ENCODE results near the gene KRTDAP.

The KRTDAP gene

GRCh38 chr19:35521124-35521743 lies 31.0 kb upstream of the KRTDAP start:
- peaks cover 2% of the 10 kb centered on the region for H3K4me1 Mint-ChIP-seq (ENCODE audit: low read depth)
- no peaks in the 10 kb centered on the region for H3K36me3 Mint-ChIP-seq (ENCODE audit: low read depth)
- H3K27me3 Mint-ChIP-seq (ENCODE audit: low read depth) = no peaks in the 10 kb centered on the region
- H3K9me3 Mint-ChIP-seq = no peaks in the 10 kb centered on the region
- H3K4me3 Mint-ChIP-seq = no peak overlapping the region
- no peak overlapping the region for H3K27ac Mint-ChIP-seq
- DNase-seq (ENCODE audit: low spot score) = no peak

GRCh38 chr19:35519291-35519690 lies 29.0 kb upstream of the KRTDAP start:
- Mint-ChIP-seq H3K27me3 (ENCODE audit: low read depth) (no peaks in the 10 kb centered on the region), H3K9me3 (no peaks in the 10 kb centered on the region), H3K4me1 (ENCODE audit: low read depth) (no peaks in the 10 kb centered on the region), H3K4me3 (no peak overlapping the region), H3K27ac (no peak overlapping the region), H3K36me3 (ENCODE audit: low read depth) (no peaks in the 10 kb centered on the region)
- DNase-seq (ENCODE audit: low spot score) = no peak

GRCh38 chr19:35518313-35518712 lies 28.0 kb upstream of the KRTDAP start:
- Mint-ChIP-seq H3K4me1 (ENCODE audit: low read depth) (no peaks in the 10 kb centered on the region), H3K4me3 (no peak overlapping the region), H3K9me3 (no peaks in the 10 kb centered on the region), H3K27ac (no peak overlapping the region), H3K36me3 (ENCODE audit: low read depth) (no peaks in the 10 kb centered on the region), H3K27me3 (ENCODE audit: low read depth) (no peaks in the 10 kb centered on the region)
- DNase-seq (ENCODE audit: low spot score) = no peak

GRCh38 chr19:35517342-35517741 lies 27.1 kb upstream of the KRTDAP start:
- Mint-ChIP-seq H3K27me3 (ENCODE audit: low read depth) (peaks cover 5% of the 10 kb centered on the region), H3K4me1 (ENCODE audit: low read depth) (no peaks in the 10 kb centered on the region), H3K9me3 (no peaks in the 10 kb centered on the region), H3K4me3 (no peak overlapping the region), H3K36me3 (ENCODE audit: low read depth) (no peaks in the 10 kb centered on the region), H3K27ac (no peak overlapping the region)
- no peak for DNase-seq (ENCODE audit: low spot score)

- Mint-ChIP-seq H3K9me3 (no peaks in the 10 kb centered on the region), H3K27me3 (ENCODE audit: low read depth) (peaks cover 13% of the 10 kb centered on the region), H3K27ac (no peak overlapping the region), H3K4me1 (ENCODE audit: low read depth) (no peaks in the 10 kb centered on the region), H3K36me3 (ENCODE audit: low read depth) (no peaks in the 10 kb centered on the region), H3K4me3 (no peak overlapping the region)
- no peak for DNase-seq (ENCODE audit: low spot score)
Measured at GRCh38 chr19:35516310-35516709, 26.0 kb upstream of the KRTDAP start.

- H3K4me1 Mint-ChIP-seq (ENCODE audit: low read depth) = peaks cover 6% of the 10 kb centered on the region
- no peak for DNase-seq (ENCODE audit: low spot score)
- H3K4me3 Mint-ChIP-seq = no peak overlapping the region
- no peaks in the 10 kb centered on the region for H3K9me3 Mint-ChIP-seq
- H3K36me3 Mint-ChIP-seq (ENCODE audit: low read depth) = no peaks in the 10 kb centered on the region
- H3K27ac Mint-ChIP-seq = no peak overlapping the region
- peaks cover 29% of the 10 kb centered on the region for H3K27me3 Mint-ChIP-seq (ENCODE audit: low read depth)
Measured at GRCh38 chr19:35514282-35514809, 24.1 kb upstream of the KRTDAP start.

- Mint-ChIP-seq H3K27ac (no peak within 1 kb of the TSS), H3K4me3 (no peak within 1 kb of the TSS), H3K27me3 (ENCODE audit: low read depth) (peaks cover 33% of the 10 kb centered on the region), H3K36me3 (ENCODE audit: low read depth) (no peaks in the 10 kb centered on the region), H3K4me1 (ENCODE audit: low read depth) (peaks cover 8% of the 10 kb centered on the region), H3K9me3 (no peaks in the 10 kb centered on the region)
- no peak for DNase-seq (ENCODE audit: low spot score)
Measured at GRCh38 chr19:35513628-35514281, 23.5 kb upstream of the KRTDAP start, which contains the start of gene DMKN. Gene DMKN, minus strand, starts transcription at chr19:35513649. Its CDS starts 174 bp downstream, at chr19:35513475.

- Mint-ChIP-seq H3K27me3 (ENCODE audit: low read depth) (peaks cover 40% of the 10 kb centered on the region), H3K36me3 (ENCODE audit: low read depth) (no peaks in the 10 kb centered on the region), H3K9me3 (no peaks in the 10 kb centered on the region), H3K4me1 (ENCODE audit: low read depth) (peaks cover 8% of the 10 kb centered on the region), H3K4me3 (no peak overlapping the region), H3K27ac (no peak overlapping the region)
- no peak for DNase-seq (ENCODE audit: low spot score)
Measured at GRCh38 chr19:35512831-35513627, 22.8 kb upstream of the KRTDAP start.

GRCh38 chr19:35511337-35511736 lies 21.1 kb upstream of the KRTDAP start:
- Mint-ChIP-seq H3K4me1 (ENCODE audit: low read depth) (peaks cover 8% of the 10 kb centered on the region), H3K4me3 (no peak overlapping the region), H3K27me3 (ENCODE audit: low read depth) (peaks cover 52% of the 10 kb centered on the region), H3K27ac (no peak overlapping the region), H3K9me3 (no peaks in the 10 kb centered on the region), H3K36me3 (ENCODE audit: low read depth) (no peaks in the 10 kb centered on the region)
- DNase-seq (ENCODE audit: low spot score) = no peak

- no peaks in the 10 kb centered on the region for H3K9me3 Mint-ChIP-seq
- no peak overlapping the region for H3K4me3 Mint-ChIP-seq
- no peak overlapping the region for H3K27ac Mint-ChIP-seq
- H3K27me3 Mint-ChIP-seq (ENCODE audit: low read depth) = peaks cover 57% of the 10 kb centered on the region
- DNase-seq (ENCODE audit: low spot score) = no peak
- no peaks in the 10 kb centered on the region for H3K36me3 Mint-ChIP-seq (ENCODE audit: low read depth)
- peaks cover 8% of the 10 kb centered on the region for H3K4me1 Mint-ChIP-seq (ENCODE audit: low read depth)
Measured at GRCh38 chr19:35510626-35510964, 20.3 kb upstream of the KRTDAP start.

GRCh38 chr19:35509861-35510625 lies 19.8 kb upstream of the KRTDAP start:
- Mint-ChIP-seq H3K36me3 (ENCODE audit: low read depth) (no peaks in the 10 kb centered on the region), H3K9me3 (no peaks in the 10 kb centered on the region), H3K27me3 (ENCODE audit: low read depth) (peaks cover 61% of the 10 kb centered on the region), H3K4me1 (ENCODE audit: low read depth) (peaks cover 8% of the 10 kb centered on the region), H3K4me3 (peak overlapping the region; percentile 54), H3K27ac (no peak overlapping the region)
- peak; percentile 59 for DNase-seq (ENCODE audit: low spot score)

- H3K36me3 Mint-ChIP-seq (ENCODE audit: low read depth) = no peaks in the 10 kb centered on the region
- H3K4me1 Mint-ChIP-seq (ENCODE audit: low read depth) = peaks cover 8% of the 10 kb centered on the region
- H3K27ac Mint-ChIP-seq = no peak overlapping the region
- peaks cover 61% of the 10 kb centered on the region for H3K27me3 Mint-ChIP-seq (ENCODE audit: low read depth)
- no peak for DNase-seq (ENCODE audit: low spot score)
- H3K9me3 Mint-ChIP-seq = no peaks in the 10 kb centered on the region
- peak overlapping the region; percentile 15 for H3K4me3 Mint-ChIP-seq
Measured at GRCh38 chr19:35509018-35509652, 18.9 kb upstream of the KRTDAP start.

- Mint-ChIP-seq H3K27me3 (ENCODE audit: low read depth) (peaks cover 63% of the 10 kb centered on the region), H3K4me3 (no peak overlapping the region), H3K9me3 (no peaks in the 10 kb centered on the region), H3K4me1 (ENCODE audit: low read depth) (peaks cover 8% of the 10 kb centered on the region), H3K36me3 (ENCODE audit: low read depth) (no peaks in the 10 kb centered on the region), H3K27ac (no peak overlapping the region)
- DNase-seq (ENCODE audit: low spot score) = no peak
Measured at GRCh38 chr19:35508129-35508528, 17.9 kb upstream of the KRTDAP start.

Measured in T-helper 2 cell treated with Interferon-gamma antibody and Interleukin-4, amounts not matched to agents 5 μg/mL and 100 μg/mL, for 36 hours (primary cell).